HCT116 (cell line): ENCODE data around the gene ENTPD7. TPM values are rescaled to one million over a fixed set of nuclear protein-coding genes. Genes with fewer than 3 reads are reported as not detected.

ENCODE experiments used
- ATAC-seq: fragments of 200-7000 bp; cut with Tn5 transposase; 2 replicates; pipeline ENCODE4 v1.9.1; 2020; ENCODE audit warnings: mild to moderate bottlenecking, moderate library complexity
- BruUV-seq: library from RNA; stranded (reverse); fragments of 400-500 nt; replicated peaks from 2 replicates; lab custom pipeline; 2021; lab: Mats Ljungman, UMichigan
- CTCF ChIA-PET: fragments of 300-600 bp; sonication (Branson Sonifier 250); formaldehyde crosslinking; loops from one replicate; lab custom pipeline; 2021; ENCODE audit warnings: antibody characterized with exemption; lab: Charles Lee
- POLR2A ChIA-PET: fragments of 300-600, 350-600 bp; sonication (Branson Sonifier 250); formaldehyde crosslinking; loops from one replicate; lab custom pipeline; 2021; ENCODE audit warnings: antibody characterized with exemption; lab: Charles Lee
- RAD21 ChIA-PET, 2 experiments: fragments of 300-600 bp; sonication (Branson Sonifier 250); formaldehyde crosslinking; loops; one replicate each; lab custom pipeline; 2023; ENCODE audit warnings: low total read pairs in 2 of 2; ENCODE audit not compliant: uncharacterized antibody in 2 of 2, unreplicated experiment in 2 of 2, low non-redundant PET in 1 of 2; lab: Charles Lee
- DNase-seq: peaks from one replicate; pipeline ENCODE4 v3.0.0-alpha.2; 2010; ENCODE audit warnings: low read depth, low spot score
- H2AFZ ChIP-seq: fragments of 200-600 bp; shearing (Covaris generic), sonication (generic); 2 replicates; pipeline ENCODE4 v1.6.1; 2017; ENCODE audit warnings: low read depth, mixed run types, mixed read lengths, antibody characterized with exemption, low read length; ENCODE audit not compliant: poor library complexity, severe bottlenecking
- H3K27ac ChIP-seq: 2 replicates; pipeline ENCODE4 v1.5.1; 2012; ENCODE audit warnings: low read depth, low read length
- H3K27me3 ChIP-seq: fragments of 200-600 bp; sonication (generic); 2 replicates; pipeline ENCODE4 v1.6.1; 2016; ENCODE audit warnings: mixed run types, low read length, mixed read lengths; ENCODE audit not compliant: insufficient read depth
- H3K36me3 ChIP-seq, 2 experiments: fragments of 200-500 bp in 1 of 2; fragments of 200-600 bp in 1 of 2; sonication (Bioruptor generic) in 1 of 2; sonication (generic) in 1 of 2; 2 replicates each; pipeline versions ENCODE4 v1.5.1 to v1.6.1; 2014 to 2016; ENCODE audit warnings: low read length in 2 of 2, inconsistent platforms in 1 of 2, mixed read lengths in 1 of 2, mixed run types in 1 of 2; ENCODE audit not compliant: insufficient read depth in 2 of 2, control insufficient read depth in 1 of 2
- H3K4me1 ChIP-seq, 2 experiments: fragments of 200-600 bp in 1 of 2; sonication (generic) in 1 of 2; 2 replicates each; pipeline versions ENCODE4 v1.5.1 to v1.6.1; 2012 to 2017; ENCODE audit warnings: low read length in 2 of 2, inconsistent platforms in 1 of 2, mild to moderate bottlenecking in 1 of 2, mixed read lengths in 1 of 2, mixed run types in 1 of 2, moderate library complexity in 1 of 2; ENCODE audit not compliant: insufficient read depth in 2 of 2, control insufficient read depth in 1 of 2
- H3K4me2 ChIP-seq: fragments of 200-600 bp; sonication (generic); 2 replicates; pipeline ENCODE4 v1.6.1; 2017; ENCODE audit warnings: mixed run types, low read length, mixed read lengths
- H3K4me3 ChIP-seq, 2 experiments: fragments of 200-600 bp in 1 of 2; sonication (generic) in 1 of 2; replicated peaks in 1 of 2; 2 replicates each; pipeline ENCODE4 v1.5.1; 2011 to 2016; ENCODE audit warnings: low read length in 2 of 2, control low read depth in 1 of 2, low read depth in 1 of 2, mild to moderate bottlenecking in 1 of 2, mixed read lengths in 1 of 2, mixed run types in 1 of 2
- H3K79me2 ChIP-seq: fragments of 200-600 bp; sonication (generic); 2 replicates; pipeline ENCODE4 v1.6.1; 2017; ENCODE audit warnings: mild to moderate bottlenecking, mixed run types, low read length, moderate library complexity, mixed read lengths; ENCODE audit not compliant: insufficient read depth
- H3K9ac ChIP-seq: fragments of 200-600 bp; sonication (generic); 2 replicates; pipeline ENCODE4 v1.6.1; 2016; ENCODE audit warnings: low read length, mixed read lengths
- H3K9me2 ChIP-seq: fragments of 200-600 bp; sonication (generic), shearing (Covaris generic); 2 replicates; pipeline ENCODE4 v1.6.1; 2017; ENCODE audit warnings: mixed run types, mild to moderate bottlenecking, moderate library complexity; ENCODE audit not compliant: insufficient read depth
- H3K9me3 ChIP-seq, 2 experiments: fragments of 200-500 bp in 1 of 2; fragments of 200-600 bp in 1 of 2; sonication (Bioruptor generic) in 1 of 2; sonication (generic) in 1 of 2; 2 replicates each; pipeline ENCODE4 v1.6.1; 2014 to 2017; ENCODE audit warnings: low read length in 2 of 2, mixed read lengths in 2 of 2, inconsistent platforms in 1 of 2, low read depth in 1 of 2, mild to moderate bottlenecking in 1 of 2, mixed run types in 1 of 2, moderate library complexity in 1 of 2; ENCODE audit not compliant: control insufficient read depth in 1 of 2, insufficient read depth in 1 of 2
- H4K20me1 ChIP-seq: fragments of 200-600 bp; sonication (generic), shearing (Covaris generic); 2 replicates; pipeline ENCODE4 v1.6.1; 2017; ENCODE audit warnings: mixed run types, mild to moderate bottlenecking, moderate library complexity; ENCODE audit not compliant: insufficient read depth
- CBX3 ChIP-seq: IDR thresholded peaks from 2 replicates; pipeline ENCODE4 v1.6.1; 2012; ENCODE audit warnings: low read depth
- EGR1 ChIP-seq: IDR thresholded peaks from 2 replicates; pipeline ENCODE4 v1.6.1; 2012; ENCODE audit warnings: low read depth
- ELF1 ChIP-seq: IDR thresholded peaks from 2 replicates; pipeline ENCODE4 v1.6.1; 2012; ENCODE audit warnings: low read depth, borderline replicate concordance
- EZH2 ChIP-seq: fragments of 200-600 bp; sonication (generic); IDR thresholded peaks from 2 replicates; pipeline ENCODE4 v1.6.1; 2017; ENCODE audit warnings: antibody characterized with exemption, mixed run types
- EZH2phosphoT487 ChIP-seq: fragments of 200-600 bp; IDR thresholded peaks from 2 replicates; pipeline ENCODE4 v1.6.1; 2018; ENCODE audit warnings: antibody characterized with exemption, borderline replicate concordance
- FOSL1 ChIP-seq: IDR thresholded peaks from 2 replicates; pipeline ENCODE4 v1.6.1; 2012; ENCODE audit warnings: low read depth
- JUND ChIP-seq: IDR thresholded peaks from 2 replicates; pipeline ENCODE4 v1.6.1; 2012
- POLR2A ChIP-seq: IDR thresholded peaks from 2 replicates; pipeline ENCODE4 v1.7.0; 2011; ENCODE audit warnings: borderline replicate concordance; ENCODE audit not compliant: insufficient read depth, insufficient read length; ENCODE audit errors: extremely low read depth
- RAD21 ChIP-seq: IDR thresholded peaks from 2 replicates; pipeline ENCODE4 v1.6.1; 2012; ENCODE audit warnings: low read depth, mild to moderate bottlenecking
- SIN3A ChIP-seq: IDR thresholded peaks from 2 replicates; pipeline ENCODE4 v1.6.1; 2012; ENCODE audit warnings: low read depth
- SP1 ChIP-seq: IDR thresholded peaks from 2 replicates; pipeline ENCODE4 v1.6.1; 2012; ENCODE audit warnings: low read depth
- SRF ChIP-seq: IDR thresholded peaks from 2 replicates; pipeline ENCODE4 v1.6.1; 2012; ENCODE audit warnings: low read depth
- TCF7L2 ChIP-seq: IDR thresholded peaks from 2 replicates; pipeline ENCODE4 v1.7.0; 2011; ENCODE audit warnings: borderline replicate concordance, inconsistent platforms; ENCODE audit not compliant: insufficient read depth, insufficient read length; ENCODE audit errors: extremely low read depth
- YY1 ChIP-seq: IDR thresholded peaks from 2 replicates; pipeline ENCODE4 v1.6.1; 2011; ENCODE audit warnings: low read length, low read depth, moderate library complexity, mild to moderate bottlenecking; ENCODE audit not compliant: insufficient replicate concordance; ENCODE audit errors: extremely low read depth
- ZFX ChIP-seq: fragments of 450-650 bp; IDR thresholded peaks from 2 replicates; pipeline ENCODE4 v1.6.1; 2017
- intact Hi-C: fragments of 100-400 bp; cut with micrococcal nuclease; formaldehyde crosslinking; loops from 2 replicates; pipeline ENCODE4 v1.10.0; 2022
- total RNA-seq: library from RNA; stranded (reverse); gene quantifications from one replicate; pipeline ENCODE4 v1.2.1, GENCODE V29; 2021; ENCODE audit not compliant: unreplicated experiment
- TF ChIP-seq, protein P1 (sequence below): IDR thresholded peaks from 2 replicates; pipeline ENCODE4 v1.6.1; 2012
- TF ChIP-seq, protein P2 (sequence below): IDR thresholded peaks from 2 replicates; pipeline ENCODE4 v1.6.1; 2012
- TF ChIP-seq, protein P3 (sequence below): IDR thresholded peaks from 2 replicates; pipeline ENCODE4 v1.6.1; 2011; ENCODE audit warnings: mild to moderate bottlenecking, low read length, moderate library complexity; ENCODE audit not compliant: insufficient replicate concordance; ENCODE audit errors: extremely low read depth

The ENTPD7 gene
- total RNA-seq, 1 experiment from 2014 or later = 12.3 TPM

DNA sequence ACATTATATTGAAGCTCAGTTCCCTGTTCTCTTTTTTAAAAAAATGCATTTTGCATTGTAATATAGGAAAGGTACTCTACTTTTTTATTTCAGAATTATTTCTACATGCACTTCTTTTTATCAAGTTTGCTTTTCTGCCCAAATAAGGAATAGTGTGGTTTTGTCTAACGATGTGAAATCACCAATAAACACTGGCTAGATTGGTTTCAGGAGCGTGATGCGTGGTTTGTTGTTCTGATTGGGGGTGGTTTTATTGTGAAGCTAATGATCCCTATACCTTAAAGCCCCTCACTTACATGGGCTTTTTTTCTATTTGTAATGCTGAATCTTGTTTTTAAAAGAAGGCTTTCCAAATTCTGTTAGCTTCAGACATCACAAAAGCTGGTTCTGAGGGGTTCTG lies 17.6 kb downstream of the ENTPD7 start:
- DNase-seq (no peak), ATAC-seq (no peak)
- Histone ChIP-seq H3K4me1 (no peaks in the 10 kb centered on the region), H3K4me2 (no peak overlapping the region), H3K4me3 (no peak overlapping the region), H3K9ac (no peak overlapping the region), H3K36me3 (peaks cover 4 to 13% of the 10 kb centered on the region in 2 experiments; a peak in 2 of 4 replicates), H3K27me3 (no peaks in the 10 kb centered on the region), H3K27ac (no peak overlapping the region), H3K9me3 (no peaks in the 10 kb centered on the region), H4K20me1 (no peaks in the 10 kb centered on the region), H2AFZ (no peak overlapping the region), H3K9me2 (no peaks in the 10 kb centered on the region), H3K79me2 (no peaks in the 10 kb centered on the region)
- POLR2A ChIA-PET = no interaction called here
- CTCF ChIA-PET = no interaction called here
- BruUV-seq = no TSS peak
- RAD21 ChIA-PET = no interaction called here
- TF ChIP-seq SRF (no peak), SP1 (no peak), EGR1 (no peak), ELF1 (no peak), ZFX (no peak), RAD21 (no peak), EZH2 (no peak), POLR2A (no peak), JUND (no peak), YY1 (no peak), EZH2phosphoT487 (no peak), SIN3A (no peak)
- TF ChIP-seq, protein P1, sequence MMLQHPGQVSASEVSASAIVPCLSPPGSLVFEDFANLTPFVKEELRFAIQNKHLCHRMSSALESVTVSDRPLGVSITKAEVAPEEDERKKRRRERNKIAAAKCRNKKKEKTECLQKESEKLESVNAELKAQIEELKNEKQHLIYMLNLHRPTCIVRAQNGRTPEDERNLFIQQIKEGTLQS = no peak
- TF ChIP-seq, protein P2, sequence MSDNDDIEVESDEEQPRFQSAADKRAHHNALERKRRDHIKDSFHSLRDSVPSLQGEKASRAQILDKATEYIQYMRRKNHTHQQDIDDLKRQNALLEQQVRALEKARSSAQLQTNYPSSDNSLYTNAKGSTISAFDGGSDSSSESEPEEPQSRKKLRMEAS = no peak
- intact Hi-C loops = no loop called here

DNA sequence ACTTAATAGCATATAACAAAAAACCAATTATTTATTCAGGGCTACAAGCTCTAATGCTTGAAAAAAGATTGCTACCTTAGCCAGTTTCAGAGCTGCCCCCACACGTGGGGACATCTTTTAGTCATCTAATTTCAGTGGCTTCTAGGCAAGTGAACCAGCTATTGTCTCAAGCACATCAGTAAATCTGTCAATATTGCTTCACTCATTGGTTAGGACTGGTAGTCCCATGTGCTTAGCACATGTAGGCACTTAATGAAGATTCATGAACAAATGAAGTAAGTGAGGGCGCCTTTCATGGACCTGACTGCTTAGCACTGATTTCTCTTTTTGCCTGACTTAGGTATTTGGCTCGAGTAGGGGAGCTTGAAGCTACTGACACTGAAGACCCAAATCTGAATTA lies 19.6 kb downstream of the ENTPD7 start:
- Histone ChIP-seq H2AFZ (no peak overlapping the region), H3K4me3 (no peak overlapping the region), H4K20me1 (no peaks in the 10 kb centered on the region), H3K27me3 (no peaks in the 10 kb centered on the region), H3K9me2 (no peaks in the 10 kb centered on the region), H3K9ac (no peak overlapping the region), H3K27ac (no peak overlapping the region), H3K79me2 (no peaks in the 10 kb centered on the region), H3K4me2 (no peak overlapping the region), H3K36me3 (peaks cover 5 to 13% of the 10 kb centered on the region in 2 experiments; a peak in 2 of 4 replicates), H3K4me1 (0 out of 4 replicates have a peak, but pooled peaks cover 0 to 4% of the 10 kb centered on the region in 2 experiments), H3K9me3 (no peaks in the 10 kb centered on the region)
- DNase-seq (no peak), ATAC-seq (no peak)
- ChIA-PET CTCF (no interaction called here), POLR2A (no interaction called here), RAD21 (no interaction called here)
- intact Hi-C loops = no loop called here
- BruUV-seq = no TSS peak
- TF ChIP-seq TCF7L2 = no peak
- no peak for TF ChIP-seq JUND
- no peak for TF ChIP-seq ZFX
- no peak for TF ChIP-seq CBX3
- TF ChIP-seq FOSL1 = no peak
- TF ChIP-seq, protein P3, sequence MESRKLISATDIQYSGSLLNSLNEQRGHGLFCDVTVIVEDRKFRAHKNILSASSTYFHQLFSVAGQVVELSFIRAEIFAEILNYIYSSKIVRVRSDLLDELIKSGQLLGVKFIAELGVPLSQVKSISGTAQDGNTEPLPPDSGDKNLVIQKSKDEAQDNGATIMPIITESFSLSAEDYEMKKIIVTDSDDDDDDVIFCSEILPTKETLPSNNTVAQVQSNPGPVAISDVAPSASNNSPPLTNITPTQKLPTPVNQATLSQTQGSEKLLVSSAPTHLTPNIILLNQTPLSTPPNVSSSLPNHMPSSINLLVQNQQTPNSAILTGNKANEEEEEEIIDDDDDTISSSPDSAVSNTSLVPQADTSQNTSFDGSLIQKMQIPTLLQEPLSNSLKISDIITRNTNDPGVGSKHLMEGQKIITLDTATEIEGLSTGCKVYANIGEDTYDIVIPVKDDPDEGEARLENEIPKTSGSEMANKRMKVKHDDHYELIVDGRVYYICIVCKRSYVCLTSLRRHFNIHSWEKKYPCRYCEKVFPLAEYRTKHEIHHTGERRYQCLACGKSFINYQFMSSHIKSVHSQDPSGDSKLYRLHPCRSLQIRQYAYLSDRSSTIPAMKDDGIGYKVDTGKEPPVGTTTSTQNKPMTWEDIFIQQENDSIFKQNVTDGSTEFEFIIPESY = no peak
- TF ChIP-seq, protein P2 = no peak
- no peak for TF ChIP-seq RAD21
- TF ChIP-seq POLR2A = no peak
